Esophagus (tissue), 2 donors: ENCODE data around the gene P2RX6. TPM values are rescaled to one million over a fixed set of nuclear protein-coding genes. Genes with fewer than 3 reads are reported as not detected.

Experiments
- H3K27ac ChIP-seq, 2 donors: one replicate each; pipeline ENCODE4 v1.5.1; 2013; ENCODE audit warnings: low read depth in 2 of 2, mild to moderate bottlenecking in 2 of 2, inconsistent platforms in 1 of 2, low read length in 1 of 2, moderate library complexity in 1 of 2
- H3K27me3 ChIP-seq, 2 donors: one replicate each; pipeline ENCODE4 v1.6.1; 2013; ENCODE audit warnings: low read length in 2 of 2, control low read depth in 1 of 2, mild to moderate bottlenecking in 1 of 2; ENCODE audit not compliant: insufficient read depth in 2 of 2, control insufficient read depth in 1 of 2
- H3K36me3 ChIP-seq, 2 donors: one replicate each; pipeline ENCODE4 v1.6.1; 2013; ENCODE audit warnings: low read length in 1 of 2; ENCODE audit not compliant: control insufficient read depth in 2 of 2, insufficient read depth in 2 of 2
- H3K4me1 ChIP-seq, 2 donors: one replicate each; pipeline ENCODE4 v1.6.1; 2013; ENCODE audit warnings: low read length in 1 of 2; ENCODE audit not compliant: control insufficient read depth in 2 of 2, insufficient read depth in 2 of 2
- H3K4me3 ChIP-seq, 2 donors: one replicate each; pipeline ENCODE4 v1.5.1; 2013; ENCODE audit warnings: low read length in 2 of 2, mild to moderate bottlenecking in 2 of 2, low read depth in 1 of 2, moderate library complexity in 1 of 2
- H3K9me3 ChIP-seq, 2 donors: one replicate each; pipeline ENCODE4 v1.6.1; 2013; ENCODE audit warnings: mild to moderate bottlenecking in 2 of 2, low read depth in 1 of 2, low read length in 1 of 2, moderate library complexity in 1 of 2; ENCODE audit not compliant: control insufficient read depth in 2 of 2, insufficient read depth in 1 of 2
- WGBS, 2 donors: extraction: QIAGEN DNeasy Blood & Tissue Kit; methylation state at CpG; one replicate each; pipeline ENCODE4 v1.1.7; 2013; 5-methylcytosine and 5-hydroxymethylcytosine counted together
- polyA plus RNA-seq, 2 donors: library from polyadenylated mRNA; stranded (reverse); fragments of 200-250 nt; gene quantifications; one replicate each; pipeline ENCODE4 v1.2.3, GENCODE V29; 2013
- donor health status: healthy with polysubstance abuse.
- donor health status: Bipolar disorder and iron deficiency.

The P2RX6 gene
- polyA plus RNA-seq, 2 donors, result 0.16 to 0.29 TPM

GRCh38 chr22:20972933-20973577 lies 41.9 kb upstream of the P2RX6 start:
- H3K9me3 ChIP-seq, result no peaks in the 10 kb centered on the region
- H3K4me3 ChIP-seq, result no peak overlapping the region
- H3K27me3 ChIP-seq, result no peaks in the 10 kb centered on the region
- no peaks in the 10 kb centered on the region for H3K36me3 ChIP-seq
- H3K27ac ChIP-seq, result no peak overlapping the region
- no peaks in the 10 kb centered on the region for H3K4me1 ChIP-seq
- WGBS, 2 donors, result 70 to 79% methylated on average over 20 to 21 of the region's 21 CpGs

GRCh38 chr22:20973634-20974286 lies 41.2 kb upstream of the P2RX6 start:
- H3K36me3 ChIP-seq, result no peaks in the 10 kb centered on the region
- H3K4me3 ChIP-seq, result no peak overlapping the region
- H3K9me3 ChIP-seq, result no peaks in the 10 kb centered on the region
- H3K27me3 ChIP-seq, result no peaks in the 10 kb centered on the region
- 58 to 60% methylated on average over 21 of the region's 21 CpGs for WGBS, 2 donors
- H3K4me1 ChIP-seq, result no peaks in the 10 kb centered on the region
- H3K27ac ChIP-seq, result no peak overlapping the region

- H3K36me3 ChIP-seq, result no peaks in the 10 kb centered on the region
- 76 to 79% methylated on average over 15 to 16 of the region's 16 CpGs for WGBS, 2 donors
- H3K27ac ChIP-seq, result no peak overlapping the region
- H3K4me1 ChIP-seq, result no peaks in the 10 kb centered on the region
- H3K27me3 ChIP-seq, result no peaks in the 10 kb centered on the region
- H3K9me3 ChIP-seq, result no peaks in the 10 kb centered on the region
- no peak overlapping the region for H3K4me3 ChIP-seq
Measured at GRCh38 chr22:20974336-20974955, 40.5 kb upstream of the P2RX6 start.

- Histone ChIP-seq H3K4me1 (peaks cover 5 to 12% of the 10 kb centered on the region in 2 donors), H3K27me3 (no peaks in the 10 kb centered on the region), H3K4me3 (no peak overlapping the region), H3K9me3 (no peaks in the 10 kb centered on the region), H3K27ac (no peak overlapping the region), H3K36me3 (no peaks in the 10 kb centered on the region)
- WGBS, 2 donors, result 78 to 80% methylated on average over 14 of the region's 14 CpGs
Measured at GRCh38 chr22:20975541-20976290, 39.2 kb upstream of the P2RX6 start.

- Histone ChIP-seq H3K9me3 (no peaks in the 10 kb centered on the region), H3K4me3 (no peak overlapping the region), H3K36me3 (no peaks in the 10 kb centered on the region), H3K4me1 (peaks cover 5 to 17% of the 10 kb centered on the region in 2 donors), H3K27me3 (no peaks in the 10 kb centered on the region), H3K27ac (no peak overlapping the region)
- WGBS, 2 donors, result 76 to 78% methylated on average over 20 to 24 of the region's 24 CpGs
Measured at GRCh38 chr22:20976291-20976877, 38.6 kb upstream of the P2RX6 start.

GRCh38 chr22:20977019-20977418 lies 37.9 kb upstream of the P2RX6 start:
- Histone ChIP-seq H3K4me3 (no peak overlapping the region), H3K27ac (no peak overlapping the region), H3K36me3 (no peaks in the 10 kb centered on the region), H3K9me3 (no peaks in the 10 kb centered on the region), H3K4me1 (peaks cover 5 to 18% of the 10 kb centered on the region in 2 donors), H3K27me3 (no peaks in the 10 kb centered on the region)
- WGBS, 2 donors, result 74 to 75% methylated on average over 11 of the region's 11 CpGs

GRCh38 chr22:20977516-20978170 lies 37.3 kb upstream of the P2RX6 start:
- H3K27ac ChIP-seq, result no peak overlapping the region
- H3K4me3 ChIP-seq, result no peak overlapping the region
- H3K9me3 ChIP-seq, result no peaks in the 10 kb centered on the region
- WGBS, 2 donors, result 83 to 86% methylated on average over 17 of the region's 17 CpGs
- H3K27me3 ChIP-seq, result no peaks in the 10 kb centered on the region
- H3K4me1 ChIP-seq, result peaks cover 5 to 18% of the 10 kb centered on the region in 2 donors
- H3K36me3 ChIP-seq, result no peaks in the 10 kb centered on the region

- Histone ChIP-seq H3K4me1 (peaks cover 10 to 24% of the 10 kb centered on the region in 2 donors), H3K4me3 (no peak overlapping the region), H3K27ac (no peak overlapping the region), H3K36me3 (no peaks in the 10 kb centered on the region), H3K9me3 (no peaks in the 10 kb centered on the region), H3K27me3 (no peaks in the 10 kb centered on the region)
- WGBS, 2 donors, result 83 to 93% methylated on average over 2 of the region's 2 CpGs
Measured at GRCh38 chr22:20978419-20978818, 36.5 kb upstream of the P2RX6 start.
